Putamen (tissue), 1 donor: ENCODE results near the gene S100A14.

Source experiments
- DNase-seq: peaks from one replicate; pipeline ENCODE4 v3.0.0-alpha.2; 2016; ENCODE audit warnings: low spot score

Gene S100A14

DNA sequence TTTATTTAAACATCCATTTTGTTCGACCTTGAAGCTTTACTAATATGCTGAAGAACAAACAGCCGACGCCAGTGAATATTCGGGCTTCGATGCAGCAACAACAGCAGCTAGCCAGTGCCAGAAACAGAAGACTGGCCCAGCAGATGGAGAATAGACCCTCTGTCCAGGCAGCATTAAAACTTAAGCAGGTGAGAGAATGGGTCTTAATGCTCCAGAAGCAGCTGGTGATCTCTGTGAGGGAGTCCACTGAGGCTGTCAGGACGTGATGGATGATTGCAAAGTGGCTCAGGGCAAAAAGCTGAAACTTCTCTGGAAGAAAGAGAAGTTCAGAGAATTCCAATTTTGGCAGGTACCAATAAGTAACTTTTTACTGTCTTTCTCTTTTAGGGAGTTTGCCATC, 22.1 kb upstream of the S100A14 start:
- DNase-seq: no peak

DNA sequence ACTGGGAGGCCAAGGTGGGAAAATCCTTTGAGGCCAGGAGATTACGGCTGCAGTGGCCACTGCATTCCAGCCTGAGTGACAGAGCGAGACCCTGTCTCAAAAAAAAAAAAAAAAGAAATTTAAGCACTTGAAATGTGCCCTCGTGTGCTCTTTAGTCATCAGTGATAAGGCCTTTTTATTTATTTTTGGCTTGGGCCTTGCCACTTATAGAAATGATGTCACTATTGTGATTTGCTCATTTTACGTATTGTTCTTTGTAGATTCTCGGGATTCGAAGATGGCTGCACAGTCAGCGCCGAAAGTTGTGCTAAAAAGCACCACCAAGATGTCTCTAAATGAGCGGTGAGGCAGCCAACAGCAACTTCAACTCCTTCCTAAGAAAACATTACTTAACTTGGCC, 20.2 kb upstream of the S100A14 start:
- no peak for DNase-seq

DNA sequence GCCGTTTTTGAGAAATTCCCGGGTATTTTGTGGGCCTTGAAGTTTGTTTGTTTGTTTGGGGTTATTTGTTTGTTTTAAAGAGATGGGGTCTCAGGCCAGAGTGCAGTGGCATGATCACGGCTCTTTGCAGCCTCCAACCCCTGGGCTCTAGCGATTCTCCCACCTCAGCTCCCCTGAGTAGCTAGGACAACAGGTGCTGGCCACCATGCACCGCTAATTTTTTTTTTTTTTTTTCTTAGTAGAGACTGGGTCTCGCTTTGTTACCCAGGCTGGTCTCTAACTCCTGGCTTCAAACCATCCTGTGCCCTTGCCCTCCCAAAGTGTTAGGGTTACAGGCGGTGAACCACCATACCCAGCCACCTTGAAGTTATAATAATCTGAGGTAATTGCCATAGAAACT, 19.7 kb upstream of the S100A14 start:
- no peak for DNase-seq

DNA sequence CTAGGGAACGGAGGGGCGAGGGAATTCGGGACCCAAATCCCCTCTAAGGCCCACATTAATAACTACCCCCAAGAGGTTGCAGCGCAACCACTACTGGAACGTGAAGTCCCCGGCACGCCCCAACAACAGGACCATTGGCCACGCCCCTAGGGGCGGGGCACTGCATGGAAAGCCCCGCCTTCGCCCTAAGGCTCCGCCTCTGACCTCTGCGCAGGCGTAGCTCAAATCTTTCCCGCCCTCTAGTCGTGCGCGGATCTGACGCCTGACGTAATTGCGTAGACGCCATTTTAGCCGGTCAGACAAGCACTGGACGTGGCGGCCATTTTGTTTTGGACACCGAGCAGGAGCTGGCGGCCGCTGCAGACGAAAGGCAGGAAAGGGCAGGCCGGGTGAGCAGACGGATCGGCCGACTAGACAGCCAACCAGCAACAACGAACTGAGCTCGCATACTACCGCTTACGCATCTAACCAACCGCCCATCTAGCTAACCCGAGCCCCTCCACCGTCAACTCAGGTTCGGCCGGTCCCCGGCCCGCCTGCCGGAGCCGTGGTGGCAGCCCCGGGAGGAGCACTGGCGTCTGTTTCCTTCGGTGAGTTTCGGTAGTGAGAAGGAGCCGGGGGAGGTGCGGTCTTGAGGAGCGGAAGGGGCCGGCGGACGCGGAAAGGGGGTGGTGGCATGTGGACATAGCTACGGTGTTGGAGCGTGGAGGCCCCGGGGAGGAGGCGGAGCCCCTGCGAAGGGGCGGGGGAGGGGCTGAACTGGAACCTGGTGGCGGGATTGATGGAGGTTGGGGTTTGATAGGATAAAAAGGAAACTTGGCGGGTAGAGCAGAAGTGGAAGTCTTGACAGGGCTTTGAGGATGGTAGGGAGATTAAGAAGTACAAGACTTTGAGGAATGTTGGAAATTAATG, 17.9 kb upstream of the S100A14 start, which contains the start of gene CHTOP:
Gene CHTOP (plus strand): TSS at position 313 of the 912 bp plus-strand sequence. CDS start 2,523 bp downstream, outside the sequence.
- peak; percentile 99 for DNase-seq

DNA sequence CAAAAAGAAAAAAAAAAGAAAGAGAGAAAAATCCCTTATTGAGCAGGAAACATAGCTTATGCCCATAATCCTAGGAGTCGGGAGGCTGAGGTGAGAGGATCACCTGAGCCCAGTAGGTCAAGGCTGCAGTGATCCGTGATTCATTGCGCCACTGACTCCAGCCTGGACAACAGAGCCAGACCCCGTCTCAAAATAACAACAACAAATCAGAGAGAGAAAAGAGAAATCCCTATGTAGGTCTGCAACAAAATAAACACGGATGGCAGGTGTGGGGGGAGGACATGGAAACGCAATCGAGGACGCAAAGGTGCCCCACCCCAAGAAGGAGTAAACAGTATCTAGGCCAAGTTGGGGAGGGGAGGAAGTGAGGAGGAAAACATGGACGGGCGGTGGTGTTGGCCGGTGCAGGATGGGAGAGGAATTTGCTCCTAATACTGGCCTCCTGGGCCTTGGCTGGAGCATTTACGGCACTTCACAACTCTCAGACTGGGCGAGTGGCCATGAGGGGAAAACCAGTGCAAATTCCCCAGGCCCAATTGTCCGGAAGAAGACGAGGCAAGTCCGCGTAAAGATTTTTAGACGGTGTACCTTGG, 17.1 kb upstream of the S100A14 start:
- DNase-seq: no peak

DNA sequence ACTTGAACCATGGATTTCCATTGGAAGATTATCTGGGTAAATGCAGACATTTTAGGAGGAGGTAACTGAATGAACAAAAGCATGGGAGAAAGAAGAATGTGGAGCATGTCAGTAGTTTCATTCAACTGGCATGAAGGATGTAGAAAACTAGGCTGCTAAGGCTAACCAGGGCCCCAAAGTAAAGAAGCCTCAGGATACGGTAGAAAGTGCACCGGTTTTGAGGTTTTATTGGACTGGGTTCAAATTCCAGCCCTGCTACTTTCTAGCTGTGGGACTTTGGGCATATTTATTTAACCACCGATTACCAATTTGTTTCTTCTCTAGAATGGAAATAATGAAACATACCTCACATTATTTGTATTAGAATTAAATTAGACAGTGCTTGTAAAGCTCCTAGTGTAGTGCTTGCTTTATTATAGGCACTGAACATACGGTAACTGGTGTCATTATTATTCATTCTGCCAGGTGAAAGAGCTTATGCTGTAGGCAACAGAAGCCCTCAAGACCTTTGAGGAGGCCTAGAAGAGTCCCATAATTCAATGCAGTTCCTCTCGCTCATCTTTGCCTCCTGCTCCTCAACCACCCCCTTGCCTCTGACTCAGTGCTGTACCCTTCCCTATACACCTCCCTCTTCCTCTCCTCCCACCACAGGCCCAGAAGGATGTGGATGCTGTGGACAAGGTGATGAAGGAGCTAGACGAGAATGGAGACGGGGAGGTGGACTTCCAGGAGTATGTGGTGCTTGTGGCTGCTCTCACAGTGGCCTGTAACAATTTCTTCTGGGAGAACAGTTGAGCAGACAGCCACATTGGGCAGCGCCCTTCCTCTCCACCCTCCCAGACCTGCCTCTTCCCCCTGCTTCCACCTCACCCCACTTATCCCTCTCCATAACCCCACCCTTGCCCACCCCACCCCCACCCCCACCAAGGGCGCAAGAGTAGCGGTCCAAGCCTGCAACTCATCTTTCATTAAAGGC, 15.2 kb upstream of the S100A14 start:
- no peak for DNase-seq

DNA sequence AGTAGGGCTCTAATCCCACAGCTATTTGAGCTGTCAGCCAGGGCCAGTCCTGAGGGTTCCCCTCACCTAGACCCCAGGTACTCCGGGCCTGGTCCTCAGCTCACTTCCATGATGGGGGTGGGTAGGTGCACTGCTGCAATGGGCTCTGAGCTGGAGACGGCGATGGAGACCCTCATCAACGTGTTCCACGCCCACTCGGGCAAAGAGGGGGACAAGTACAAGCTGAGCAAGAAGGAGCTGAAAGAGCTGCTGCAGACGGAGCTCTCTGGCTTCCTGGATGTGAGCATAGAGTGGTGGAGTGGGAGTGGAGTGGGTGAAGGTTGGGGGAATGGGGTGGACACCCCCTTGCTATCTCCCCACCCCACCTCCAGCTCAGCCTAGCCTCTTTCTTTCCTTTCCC, 14.3 kb upstream of the S100A14 start:
- no peak for DNase-seq

DNA sequence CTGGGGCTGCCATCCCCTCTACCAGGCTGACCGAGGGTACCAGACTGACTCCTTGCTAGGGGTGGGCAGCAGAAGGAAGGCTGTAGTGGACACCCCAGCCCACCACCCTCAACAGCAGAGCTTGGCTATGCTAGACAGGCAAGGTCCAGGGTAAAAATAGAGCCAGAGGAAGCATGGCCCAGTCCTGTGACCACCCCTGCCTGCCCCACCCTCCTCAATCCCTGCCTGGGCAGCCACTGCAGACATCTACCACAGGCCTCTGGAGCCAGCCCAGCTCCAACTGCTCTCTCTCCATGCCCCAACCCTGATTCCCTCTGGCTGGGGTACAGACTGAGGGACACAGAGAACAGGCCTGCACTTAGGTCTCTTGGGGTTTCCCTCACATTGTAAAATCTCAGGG, 13.8 kb upstream of the S100A14 start:
- DNase-seq: no peak

DNA sequence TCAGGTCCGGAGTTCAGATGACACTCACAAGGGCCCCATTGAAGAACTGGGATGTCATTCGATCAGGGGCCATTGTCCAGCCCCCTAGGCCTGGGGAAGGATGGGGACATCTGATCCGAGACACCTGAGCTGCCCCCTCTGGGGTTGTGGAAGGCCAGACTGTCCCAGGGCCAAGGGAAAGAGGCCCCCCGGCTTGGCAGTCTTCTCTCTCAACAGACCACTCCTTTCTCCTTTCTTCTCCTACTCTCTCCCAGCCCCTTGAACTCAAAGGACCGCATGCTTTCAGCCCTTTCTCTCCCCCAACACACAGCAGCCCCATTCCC, 13.2 kb upstream of the S100A14 start:
- no peak for DNase-seq

DNA sequence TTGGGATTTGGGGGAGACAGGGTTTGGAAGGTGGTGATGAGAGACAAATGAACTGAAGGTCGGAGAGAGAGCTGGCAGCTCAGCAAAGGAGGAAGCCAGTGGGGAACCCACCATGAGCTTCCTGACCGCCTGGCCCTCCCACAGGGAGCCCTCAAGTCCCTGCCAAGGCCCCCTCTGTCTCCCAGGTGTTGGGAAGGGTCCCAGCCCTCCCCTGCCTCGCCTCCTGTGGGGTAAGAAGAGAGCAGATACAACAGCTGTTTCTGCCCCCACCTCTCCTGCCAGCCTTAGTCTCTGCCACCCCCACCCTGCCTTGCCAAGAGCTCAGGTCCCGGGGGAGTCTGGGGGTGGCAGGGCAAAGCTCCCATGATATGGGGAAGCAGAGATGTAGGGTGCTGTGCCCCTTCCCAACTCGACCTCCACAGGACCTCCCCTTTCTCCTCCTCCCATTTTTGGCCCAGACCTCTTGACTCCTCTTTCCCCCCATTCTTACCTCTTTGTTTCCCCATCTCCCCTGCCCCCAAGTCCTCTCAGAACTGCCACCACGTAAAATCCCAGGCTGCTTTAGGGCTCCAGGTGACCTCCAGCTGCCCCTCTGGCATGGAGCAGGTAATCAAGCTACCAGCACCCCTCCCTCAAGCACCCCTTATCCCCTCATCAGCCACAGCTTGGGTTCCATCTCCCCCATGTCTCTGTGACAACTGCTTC, 12.7 kb upstream of the S100A14 start:
- no peak for DNase-seq

DNA sequence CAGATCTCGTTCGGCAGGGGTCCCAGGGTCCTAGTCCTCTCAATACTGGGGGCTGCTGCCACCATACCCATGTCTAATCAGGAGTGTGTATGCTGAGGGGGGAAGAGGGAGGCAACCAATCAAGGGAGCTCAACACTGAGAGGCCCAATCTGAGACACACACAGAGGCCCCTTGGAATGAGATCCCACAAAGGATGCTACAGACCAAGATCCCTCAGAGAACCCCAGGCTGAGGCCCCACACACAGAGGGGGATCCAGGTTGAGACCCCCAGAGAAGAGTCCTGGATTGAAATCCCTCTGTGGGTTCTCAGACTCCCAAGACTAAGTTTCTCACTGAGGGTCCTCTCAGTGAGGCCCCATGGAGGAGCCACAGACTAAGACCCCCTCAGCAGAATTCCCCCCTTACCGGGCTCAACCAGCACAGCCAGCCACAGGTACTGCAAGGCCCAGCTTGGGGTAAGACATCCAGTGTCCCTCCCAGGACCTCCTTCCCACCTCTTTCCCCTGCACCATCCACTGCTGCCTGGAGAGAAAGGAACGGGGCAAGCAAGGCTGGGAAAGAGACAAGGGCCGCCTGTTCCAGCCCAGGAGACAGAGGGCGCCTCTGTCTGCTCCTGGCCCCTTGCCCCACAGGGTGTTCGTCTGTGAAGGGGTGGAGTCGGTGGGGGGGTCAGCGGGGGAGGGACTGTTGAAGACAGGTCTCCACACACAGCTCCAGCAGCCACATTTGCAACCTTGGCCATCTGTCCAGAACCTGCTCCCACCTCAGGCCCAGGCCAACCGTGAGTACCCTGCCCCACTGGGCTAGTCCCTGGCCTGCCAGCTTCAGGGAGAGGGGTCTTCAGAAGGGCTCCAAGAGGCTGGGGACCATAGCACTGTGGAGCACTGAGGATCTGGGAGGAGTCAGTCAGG, 11.8 kb upstream of the S100A14 start, which contains the start of gene S100A1:
Gene S100A1 (plus strand): TSS at position 720 of the 912 bp plus-strand sequence. CDS start 2,088 bp downstream, outside the sequence.
- DNase-seq: peak; percentile 82

DNA sequence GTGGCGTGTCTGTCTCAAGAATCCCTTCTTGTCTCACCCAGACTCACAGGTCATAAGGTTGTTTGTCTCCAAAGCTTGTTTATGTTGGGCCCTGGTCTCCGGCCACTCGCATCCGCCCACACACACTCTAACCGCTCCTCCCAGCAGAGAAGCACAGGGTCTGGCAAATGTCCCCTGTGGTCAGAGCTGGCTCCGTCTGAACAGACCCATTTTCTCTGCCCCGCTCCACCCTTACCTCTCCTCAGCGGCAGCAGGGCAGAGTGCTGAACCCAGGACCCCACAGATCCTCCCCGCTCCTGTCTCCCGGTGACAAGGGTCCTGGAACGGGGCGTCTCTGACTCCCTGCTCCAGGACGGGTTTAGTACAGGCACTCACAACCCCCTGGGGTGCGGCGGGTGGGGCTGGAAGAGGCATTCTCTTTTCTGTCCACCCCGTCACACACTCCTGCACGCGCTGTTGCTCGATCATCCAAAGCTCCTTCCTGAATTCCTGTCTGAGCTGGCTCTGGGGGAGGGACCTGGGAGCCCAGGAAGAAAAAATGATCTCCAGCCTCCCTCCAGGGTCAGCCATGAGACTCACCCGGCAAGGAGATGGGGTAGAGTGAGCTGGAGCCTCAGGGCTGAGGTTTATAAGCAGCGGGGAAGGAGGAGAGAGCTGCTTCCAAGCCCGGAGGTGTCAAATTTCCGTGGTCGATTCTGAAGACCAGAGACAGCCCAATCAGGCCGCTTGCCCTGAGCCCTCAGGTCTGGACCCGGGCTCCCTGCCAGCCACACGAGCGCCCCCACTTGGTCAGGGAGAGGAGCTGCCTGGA, 11.0 kb upstream of the S100A14 start, which contains the start of gene S100A13:
Gene S100A13 (minus strand): TSS at position 602 of the 811 bp plus-strand sequence. CDS start 1,033 bp downstream, outside the sequence.
- DNase-seq: no peak

DNA sequence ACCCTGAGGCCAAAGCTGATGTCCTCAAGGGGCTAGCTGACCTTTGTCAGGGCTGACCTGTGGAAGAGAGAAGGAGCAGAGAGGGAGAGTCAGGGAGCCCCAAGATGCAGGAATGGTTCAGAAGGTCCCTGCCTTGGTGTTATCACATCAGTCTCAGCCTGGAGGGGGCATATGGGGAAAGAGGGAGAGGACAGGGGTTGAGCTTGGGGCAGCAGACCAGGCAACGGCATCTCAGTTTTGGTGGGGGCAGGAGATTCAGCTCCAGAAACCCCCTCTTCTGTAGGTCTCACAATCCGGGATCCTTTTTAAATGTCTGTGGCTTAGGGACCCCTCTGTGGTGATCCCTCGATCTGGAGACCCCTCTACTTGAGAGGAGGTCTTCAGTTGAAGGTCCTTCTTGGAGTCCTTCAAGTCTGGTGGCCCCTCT, 10.4 kb upstream of the S100A14 start:
- DNase-seq: no peak

DNA sequence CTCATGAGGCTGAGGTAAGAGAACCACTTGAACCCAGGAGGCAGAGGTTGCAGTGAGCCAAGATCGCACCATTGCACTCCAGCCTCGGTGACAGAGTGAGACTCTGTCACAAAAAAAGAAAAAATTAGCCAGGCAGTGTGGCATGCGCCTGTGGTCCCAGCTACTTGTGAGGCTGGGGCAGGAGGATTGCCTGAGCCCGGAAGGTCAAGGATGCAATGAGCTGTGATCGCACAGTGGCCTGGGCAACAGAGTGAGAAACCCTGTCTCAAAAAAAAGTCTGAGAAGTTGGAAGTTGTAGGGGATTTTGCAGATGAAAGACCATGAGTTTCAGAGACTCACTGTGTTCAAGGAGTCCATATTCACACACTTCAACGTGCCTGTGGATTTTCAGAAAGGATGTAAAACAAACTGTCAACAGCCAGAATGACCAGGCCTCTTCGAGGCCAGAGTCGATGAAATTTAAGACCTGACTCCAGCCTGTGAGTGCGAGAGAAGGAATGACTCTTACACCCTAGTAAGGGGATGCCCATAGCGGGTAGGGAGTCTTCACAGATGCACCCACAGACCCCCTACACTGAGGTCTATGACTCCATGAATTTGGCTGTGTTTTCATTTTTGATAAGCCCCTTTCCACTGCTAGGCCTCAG, 9.0 kb upstream of the S100A14 start:
- no peak for DNase-seq

DNA sequence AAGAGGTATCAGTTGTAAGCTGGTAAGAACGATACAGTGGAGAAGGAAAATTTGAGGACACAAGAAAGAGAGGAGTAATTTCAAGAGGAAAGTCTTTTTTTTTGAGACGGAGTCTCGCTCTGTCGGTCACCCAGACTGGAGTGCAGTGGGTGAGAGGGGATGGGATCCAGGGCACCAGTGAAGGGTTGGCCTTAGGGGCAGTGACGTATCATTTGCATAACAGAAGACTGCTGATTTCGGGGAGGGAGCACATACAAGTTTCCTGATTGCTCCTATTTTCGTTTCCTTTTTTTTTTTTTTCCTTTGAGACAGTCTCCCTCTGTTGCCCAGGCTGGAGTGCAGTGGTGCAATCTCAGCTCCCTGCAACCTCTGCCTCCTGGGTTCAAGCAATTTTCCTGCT, 7.0 kb upstream of the S100A14 start:
- no peak for DNase-seq

DNA sequence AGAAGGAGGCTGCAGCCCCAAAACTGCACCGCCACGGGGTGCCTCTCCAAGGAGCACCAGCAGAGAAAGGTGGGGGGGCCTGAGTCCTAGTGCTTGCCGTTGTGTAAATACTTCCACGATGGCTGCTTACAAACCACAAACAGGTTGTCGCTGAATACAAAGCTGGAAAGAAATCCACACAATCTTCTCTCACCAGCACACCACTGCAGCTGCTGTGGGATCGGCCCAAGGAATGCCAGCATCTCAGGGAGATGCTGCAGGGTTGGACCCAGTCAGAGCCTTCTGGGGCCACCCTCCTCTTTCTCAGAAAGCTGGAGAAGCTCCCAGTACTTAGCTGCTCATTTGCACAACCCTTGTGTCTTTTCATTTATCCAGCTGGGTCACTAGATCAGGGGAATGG, 3.0 kb upstream of the S100A14 start:
- DNase-seq: no peak

DNA sequence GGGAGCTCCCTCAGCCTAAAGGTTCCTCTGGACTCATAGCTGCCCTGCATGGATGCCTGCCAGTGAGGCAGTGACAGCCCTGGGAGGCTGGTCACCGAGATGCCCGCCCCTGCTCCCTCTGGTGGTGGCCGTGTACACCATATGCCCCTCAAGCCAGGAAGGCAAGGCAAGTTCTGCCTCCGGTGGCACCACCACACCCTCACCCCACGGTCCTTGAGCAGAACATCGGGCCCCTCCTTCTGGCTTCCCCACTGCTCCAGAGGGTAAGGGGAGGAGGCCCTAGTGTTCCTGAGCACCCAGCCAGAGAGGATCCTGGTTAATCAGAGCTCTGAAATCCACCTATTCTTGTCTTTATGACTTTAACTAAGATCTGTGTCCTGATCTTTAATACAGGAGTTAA, 1.5 kb upstream of the S100A14 start:
- DNase-seq: no peak

DNA sequence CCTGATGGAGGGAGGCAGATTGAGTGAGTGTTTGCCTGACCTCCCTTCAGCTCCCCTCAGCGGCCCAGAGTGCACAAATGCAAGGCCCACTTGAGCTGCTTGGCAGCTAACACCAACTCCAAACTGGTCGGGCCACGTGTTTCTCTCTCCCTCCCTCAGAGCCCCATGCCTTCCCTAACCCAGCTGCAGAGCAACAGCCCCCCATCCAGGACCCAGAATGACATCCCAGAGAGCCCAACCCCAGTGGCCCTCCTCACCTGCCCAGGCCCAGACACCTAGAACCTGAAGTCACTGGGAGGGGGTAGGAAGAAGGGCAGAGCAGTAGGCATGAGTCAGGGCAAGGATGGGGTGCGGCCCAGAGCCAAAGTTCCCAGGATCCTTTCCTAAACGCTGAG, 789 bp upstream of the S100A14 start:
- DNase-seq: no peak

DNA sequence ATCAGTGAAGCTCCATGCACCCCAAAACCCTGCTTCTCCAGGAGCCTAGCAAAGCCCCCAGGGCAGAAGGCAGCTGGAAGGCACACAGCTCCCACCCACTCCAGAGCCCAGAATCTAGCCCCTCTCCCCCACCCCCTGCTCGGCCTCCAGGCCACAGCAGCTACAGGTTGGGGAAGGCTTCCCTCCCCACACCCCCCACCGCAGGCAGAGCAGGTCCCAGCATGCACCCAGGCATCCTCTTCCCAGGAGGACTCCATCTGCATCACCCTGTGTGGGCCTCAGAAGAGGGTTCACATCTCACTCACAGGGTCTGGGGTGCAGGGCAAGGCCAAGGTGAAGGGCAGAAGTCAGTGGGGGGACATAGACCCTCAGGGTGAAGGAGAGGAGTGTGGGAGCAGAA, 719 bp downstream of the S100A14 start:
- DNase-seq: no peak
